Lower leg skin (tissue), 4 donors: ENCODE results near the gene PLXNA2. TPM values are rescaled to one million over a fixed set of nuclear protein-coding genes. Genes with fewer than 3 reads are reported as not detected.

Experiments
- DNase-seq, 2 donors: peaks; one replicate each; pipeline ENCODE4 v3.0.0-alpha.2; 2019; ENCODE audit warnings: low spot score in 2 of 2
- H3K4me3 ChIP-seq: fragments of 200-600 bp; sonication (generic); 2 replicates; pipeline ENCODE4 v1.5.1; 2017; ENCODE audit warnings: mild to moderate bottlenecking, low read depth; ENCODE audit not compliant: poor library complexity, severe bottlenecking
- POLR2A ChIP-seq, 2 donors: fragments of 450-650 bp; IDR thresholded peaks; one replicate each; pipeline ENCODE4 v1.6.1; 2016 to 2017; ENCODE audit warnings: antibody characterized with exemption in 2 of 2, mild to moderate bottlenecking in 1 of 2, moderate library complexity in 1 of 2
- WGBS, 2 donors: methylation state at CpG; one replicate each; pipeline ENCODE4 v1.1.5; 2018; 5-methylcytosine and 5-hydroxymethylcytosine counted together
- intact Hi-C: fragments of 100-400 bp; cut with DNase I; formaldehyde crosslinking; loops from one replicate; pipeline ENCODE4 v1.15.0; 2023; ENCODE audit warnings: low total_unique reads
- total RNA-seq, 4 donors: library from RNA; depleted of rRNA; stranded (reverse); fragments of >200 nt; gene quantifications; one replicate each; pipeline ENCODE4 v1.1.0, GENCODE V29; 2016
- TF ChIP-seq, protein P1 (sequence below), 3 donors: fragments of 450-650 bp; IDR thresholded peaks; one replicate each; pipeline ENCODE4 v1.5.1; 2016; ENCODE audit warnings: antibody characterized with exemption in 3 of 3, mild to moderate bottlenecking in 3 of 3, moderate library complexity in 2 of 3

The PLXNA2 gene
- total RNA-seq, 4 donors from 2014 or later = 27.4 to 44.2 (median 36.9) TPM

DNA sequence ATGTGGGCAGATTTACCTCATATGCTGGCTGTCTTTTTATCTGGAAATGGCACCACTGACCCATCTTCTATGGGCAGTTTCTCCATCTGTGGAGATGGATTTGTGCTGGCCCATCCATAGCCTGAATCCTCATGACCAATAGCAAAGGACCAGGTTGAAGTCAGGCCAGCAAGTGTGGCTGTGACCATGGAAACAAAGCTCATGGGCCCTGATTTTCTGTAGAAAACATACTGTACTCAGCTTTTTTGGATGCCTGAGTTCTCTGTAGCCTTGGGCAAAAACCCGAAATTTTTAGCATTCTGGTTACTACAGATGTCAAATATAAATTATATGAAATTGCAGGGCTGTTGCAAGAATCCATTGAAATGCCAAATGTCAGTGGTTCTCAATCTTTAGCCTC is 155.0 kb downstream of the PLXNA2 start:
- intact Hi-C loops = no loop called here
- no peak for DNase-seq
- no peak for TF ChIP-seq POLR2A (IDR thresholded peaks at IDR 0.05)
- TF ChIP-seq, protein P1, sequence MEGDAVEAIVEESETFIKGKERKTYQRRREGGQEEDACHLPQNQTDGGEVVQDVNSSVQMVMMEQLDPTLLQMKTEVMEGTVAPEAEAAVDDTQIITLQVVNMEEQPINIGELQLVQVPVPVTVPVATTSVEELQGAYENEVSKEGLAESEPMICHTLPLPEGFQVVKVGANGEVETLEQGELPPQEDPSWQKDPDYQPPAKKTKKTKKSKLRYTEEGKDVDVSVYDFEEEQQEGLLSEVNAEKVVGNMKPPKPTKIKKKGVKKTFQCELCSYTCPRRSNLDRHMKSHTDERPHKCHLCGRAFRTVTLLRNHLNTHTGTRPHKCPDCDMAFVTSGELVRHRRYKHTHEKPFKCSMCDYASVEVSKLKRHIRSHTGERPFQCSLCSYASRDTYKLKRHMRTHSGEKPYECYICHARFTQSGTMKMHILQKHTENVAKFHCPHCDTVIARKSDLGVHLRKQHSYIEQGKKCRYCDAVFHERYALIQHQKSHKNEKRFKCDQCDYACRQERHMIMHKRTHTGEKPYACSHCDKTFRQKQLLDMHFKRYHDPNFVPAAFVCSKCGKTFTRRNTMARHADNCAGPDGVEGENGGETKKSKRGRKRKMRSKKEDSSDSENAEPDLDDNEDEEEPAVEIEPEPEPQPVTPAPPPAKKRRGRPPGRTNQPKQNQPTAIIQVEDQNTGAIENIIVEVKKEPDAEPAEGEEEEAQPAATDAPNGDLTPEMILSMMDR (IDR thresholded peaks at IDR 0.05) = no peak
- no peak overlapping the region for H3K4me3 ChIP-seq
- 43 to 70% methylated on average over 1 of the region's 1 CpG for WGBS, 2 donors

DNA sequence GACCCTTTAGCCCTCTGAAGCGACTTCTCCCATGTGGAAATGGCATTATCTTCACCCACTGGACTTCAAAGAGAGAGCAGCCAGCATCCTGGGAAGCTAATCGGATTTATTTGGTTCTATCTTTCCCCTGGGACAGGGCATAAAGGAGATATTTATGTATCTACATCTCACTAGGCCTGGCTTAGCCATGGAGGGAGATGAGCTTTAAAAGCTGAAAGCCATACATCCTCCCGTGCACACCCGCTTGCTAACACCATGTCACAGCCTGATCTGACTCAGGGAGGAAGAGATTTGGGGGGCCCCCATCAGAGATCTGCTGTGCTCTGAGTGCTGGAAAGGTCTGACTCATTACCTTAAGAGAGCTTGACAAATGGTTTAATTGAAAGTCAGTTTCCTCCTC is 155.9 kb downstream of the PLXNA2 start:
- no peak for DNase-seq
- TF ChIP-seq, protein P1 (IDR thresholded peaks at IDR 0.05) = no peak
- TF ChIP-seq POLR2A (IDR thresholded peaks at IDR 0.05) = no peak
- no peak overlapping the region for H3K4me3 ChIP-seq
- intact Hi-C loops = no loop called here
- WGBS, 2 donors = 91 to 96% methylated on average over 4 of the region's 4 CpGs

DNA sequence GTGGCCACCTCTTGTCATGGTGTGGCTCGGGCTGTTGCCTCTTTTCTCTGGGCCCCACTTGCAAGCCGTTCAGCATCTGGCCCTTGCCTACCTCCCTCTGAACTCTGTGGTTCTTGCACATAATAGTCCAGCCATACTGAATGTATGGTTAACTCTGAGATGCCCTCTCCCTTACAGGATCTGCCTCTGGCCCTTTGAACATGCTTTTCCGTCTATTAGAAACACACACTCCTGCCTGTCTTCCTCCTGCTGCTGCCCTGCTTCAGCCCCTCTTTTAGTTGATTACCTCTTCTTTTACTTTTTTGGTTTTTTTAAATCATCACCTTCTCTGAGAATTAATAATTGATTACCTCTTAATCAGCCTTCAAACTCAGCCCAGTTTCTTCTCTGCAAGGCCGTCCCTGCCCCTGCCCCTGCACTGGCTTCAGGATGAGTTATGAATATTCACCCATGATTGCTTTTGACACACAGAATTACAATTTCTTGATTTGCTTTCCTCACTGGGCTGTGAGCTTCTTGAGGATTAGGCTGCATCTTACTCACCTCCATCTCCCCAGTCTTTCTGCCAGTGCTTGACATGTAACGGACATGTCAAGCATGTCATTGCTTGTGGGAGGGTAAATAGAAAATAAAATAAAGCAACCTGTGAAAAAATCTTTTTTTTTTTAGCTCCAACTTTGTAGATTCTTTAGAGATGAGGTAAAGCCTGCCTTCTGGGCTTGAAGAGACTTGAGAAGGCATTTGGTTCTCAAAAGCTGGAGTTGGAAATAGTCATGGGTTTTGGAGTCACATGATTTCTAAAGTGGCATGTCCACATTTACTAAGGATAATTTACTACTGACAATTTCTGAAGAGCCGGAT is 158.3 kb downstream of the PLXNA2 start:
- WGBS, 2 donors = 57 to 59% methylated on average over 6 of the region's 6 CpGs
- TF ChIP-seq POLR2A (IDR thresholded peaks at IDR 0.05) = no peak
- TF ChIP-seq, protein P1 (IDR thresholded peaks at IDR 0.05) = no peak
- no peak for DNase-seq
- intact Hi-C loops = no loop called here
- no peak overlapping the region for H3K4me3 ChIP-seq

DNA sequence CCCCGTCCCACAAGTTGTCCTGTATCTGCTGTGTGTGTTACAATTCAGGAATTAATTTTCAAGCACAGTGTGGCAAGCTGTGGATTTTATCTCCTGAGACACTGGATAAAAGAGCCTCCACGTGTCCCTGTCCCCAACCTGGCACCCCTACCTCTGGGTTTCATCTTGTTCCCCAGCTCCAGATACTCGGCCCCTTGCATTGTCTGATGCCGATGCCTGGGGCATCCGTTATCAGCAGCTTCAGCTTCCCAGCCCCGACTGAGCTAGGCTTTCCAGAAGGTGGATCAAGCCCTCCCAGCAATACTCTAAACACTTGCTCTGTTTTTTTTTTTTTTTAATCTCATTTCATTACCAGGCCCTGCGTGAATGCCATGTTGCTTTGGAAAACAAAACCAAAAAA is 159.4 kb downstream of the PLXNA2 start:
- WGBS, 2 donors = 94 to 97% methylated on average over 7 of the region's 7 CpGs
- DNase-seq = no peak
- TF ChIP-seq POLR2A (IDR thresholded peaks at IDR 0.05) = no peak
- TF ChIP-seq, protein P1 (IDR thresholded peaks at IDR 0.05) = no peak
- no peak overlapping the region for H3K4me3 ChIP-seq
- intact Hi-C loops = no loop called here

DNA sequence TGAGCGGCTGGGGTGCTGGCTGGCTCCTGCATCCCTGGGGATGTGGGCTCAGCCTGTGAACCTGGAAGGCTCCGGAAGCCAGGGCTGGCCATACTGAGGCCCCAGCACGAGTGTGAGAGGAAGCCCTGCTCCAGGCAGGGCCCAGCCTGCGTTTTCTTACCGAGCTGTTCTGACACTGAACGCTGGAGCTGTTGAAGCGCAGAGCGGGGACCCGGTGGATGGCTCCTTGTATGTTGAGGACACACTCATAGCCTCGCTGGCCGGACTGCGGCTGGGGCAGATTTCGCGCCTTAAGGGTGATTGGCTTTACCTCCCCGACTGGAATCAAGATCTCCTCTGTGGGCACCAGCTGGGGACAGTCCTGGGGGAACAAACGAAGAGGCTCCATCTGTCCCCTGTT is 160.0 kb downstream of the PLXNA2 start:
- DNase-seq = no peak
- TF ChIP-seq, protein P1 (IDR thresholded peaks at IDR 0.05) = no peak
- no peak for TF ChIP-seq POLR2A (IDR thresholded peaks at IDR 0.05)
- WGBS, 2 donors = 94% methylated on average over 10 to 16 of the region's 16 CpGs

DNA sequence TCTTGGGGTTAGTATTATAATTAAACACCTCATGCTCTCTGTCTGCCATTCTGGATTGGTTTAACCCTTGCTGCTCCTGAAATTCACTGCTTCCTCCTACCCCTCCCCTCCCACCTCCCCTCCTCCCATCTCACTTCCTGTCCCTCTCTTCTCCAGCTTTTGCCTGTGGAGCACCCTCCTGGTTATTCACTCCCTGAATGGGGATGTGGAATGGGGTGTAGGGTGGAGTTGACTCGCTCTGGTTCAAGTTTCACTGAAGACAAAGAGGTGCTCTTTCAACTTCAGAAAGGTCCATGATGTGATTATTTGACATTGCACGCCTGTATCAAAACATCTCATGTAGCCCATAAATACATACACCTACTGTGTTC is 160.5 kb downstream of the PLXNA2 start:
- WGBS, 2 donors = 96 to 98% methylated on average over 2 of the region's 2 CpGs
- H3K4me3 ChIP-seq = no peak overlapping the region
- no peak for DNase-seq
- TF ChIP-seq, protein P1 (IDR thresholded peaks at IDR 0.05) = no peak
- no peak for TF ChIP-seq POLR2A (IDR thresholded peaks at IDR 0.05)
- intact Hi-C loops = no loop called here

More for the DNA sequence above, 160.0 kb downstream of the PLXNA2 start:
- no peak overlapping the region for H3K4me3 ChIP-seq
- intact Hi-C loops = no loop called here
